ENCODE results near the gene FFAR3.

The FFAR3 gene

DNA sequence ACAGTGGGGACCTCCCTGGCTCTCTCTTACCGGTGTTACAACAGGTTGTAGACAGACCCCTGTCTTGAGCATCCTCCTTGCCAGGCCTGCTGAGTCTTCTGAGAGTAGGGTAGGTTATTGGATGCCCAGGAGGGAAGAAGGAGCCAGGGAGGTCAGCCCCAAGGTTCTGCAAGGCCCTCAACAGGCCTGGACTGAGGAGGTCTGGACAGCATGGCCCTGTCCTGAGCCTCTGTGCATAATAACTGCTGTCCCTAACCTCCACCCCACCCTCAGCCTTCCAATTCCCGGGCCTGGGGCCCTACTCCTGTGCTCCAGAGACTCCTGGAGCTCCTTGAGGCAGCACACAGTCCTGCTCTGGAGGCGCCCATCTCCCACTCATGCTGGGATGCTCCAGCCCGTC is 28.9 kb upstream of the FFAR3 start:
- peaks cover 43% of the 10 kb centered on the region for H3K36me3 ChIP-seq (ENCODE audit: insufficient read depth, low read length)
- peaks cover 3% of the 10 kb centered on the region; the same call in 1 of the 2 replicates for H3K79me2 ChIP-seq (ENCODE audit: insufficient read depth, low read length)
- TF ChIP-seq, protein P1, sequence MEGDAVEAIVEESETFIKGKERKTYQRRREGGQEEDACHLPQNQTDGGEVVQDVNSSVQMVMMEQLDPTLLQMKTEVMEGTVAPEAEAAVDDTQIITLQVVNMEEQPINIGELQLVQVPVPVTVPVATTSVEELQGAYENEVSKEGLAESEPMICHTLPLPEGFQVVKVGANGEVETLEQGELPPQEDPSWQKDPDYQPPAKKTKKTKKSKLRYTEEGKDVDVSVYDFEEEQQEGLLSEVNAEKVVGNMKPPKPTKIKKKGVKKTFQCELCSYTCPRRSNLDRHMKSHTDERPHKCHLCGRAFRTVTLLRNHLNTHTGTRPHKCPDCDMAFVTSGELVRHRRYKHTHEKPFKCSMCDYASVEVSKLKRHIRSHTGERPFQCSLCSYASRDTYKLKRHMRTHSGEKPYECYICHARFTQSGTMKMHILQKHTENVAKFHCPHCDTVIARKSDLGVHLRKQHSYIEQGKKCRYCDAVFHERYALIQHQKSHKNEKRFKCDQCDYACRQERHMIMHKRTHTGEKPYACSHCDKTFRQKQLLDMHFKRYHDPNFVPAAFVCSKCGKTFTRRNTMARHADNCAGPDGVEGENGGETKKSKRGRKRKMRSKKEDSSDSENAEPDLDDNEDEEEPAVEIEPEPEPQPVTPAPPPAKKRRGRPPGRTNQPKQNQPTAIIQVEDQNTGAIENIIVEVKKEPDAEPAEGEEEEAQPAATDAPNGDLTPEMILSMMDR (IDR thresholded peaks at IDR 0.05; ENCODE audit: low read length), result no peak
- TF ChIP-seq EZH2 (IDR thresholded peaks at IDR 0.05; ENCODE audit: borderline replicate concordance, low read length), result no peak
- no peaks in the 10 kb centered on the region for H4K20me1 ChIP-seq (ENCODE audit: insufficient read depth, low read length)
- peaks cover 71% of the 10 kb centered on the region for H3K4me1 ChIP-seq (ENCODE audit: insufficient read depth, low read length, severe bottlenecking)
- H3K9ac ChIP-seq (ENCODE audit: low read length), result peak overlapping the region; percentile 97
- H3K9me2 ChIP-seq (ENCODE audit: low read depth, low read length), result no peaks in the 10 kb centered on the region
- H2AFZ ChIP-seq (ENCODE audit: low read length), result no peak overlapping the region
- H3K4me2 ChIP-seq (ENCODE audit: low read length), result peak overlapping the region; percentile 90
- H3K27me3 ChIP-seq (ENCODE audit: insufficient read depth, low read length), result no peaks in the 10 kb centered on the region
- H3F3A ChIP-seq (ENCODE audit: insufficient read depth, low read length), result no peaks in the 10 kb centered on the region
- no peaks in the 10 kb centered on the region for H3K9me3 ChIP-seq (ENCODE audit: low read length)
- H3K27ac ChIP-seq (ENCODE audit: low read depth, low read length, poor library complexity, severe bottlenecking), result peak overlapping the region; percentile 95
- peak overlapping the region; percentile 95 for H3K4me3 ChIP-seq (ENCODE audit: low read depth, low read length, poor library complexity, severe bottlenecking)

DNA sequence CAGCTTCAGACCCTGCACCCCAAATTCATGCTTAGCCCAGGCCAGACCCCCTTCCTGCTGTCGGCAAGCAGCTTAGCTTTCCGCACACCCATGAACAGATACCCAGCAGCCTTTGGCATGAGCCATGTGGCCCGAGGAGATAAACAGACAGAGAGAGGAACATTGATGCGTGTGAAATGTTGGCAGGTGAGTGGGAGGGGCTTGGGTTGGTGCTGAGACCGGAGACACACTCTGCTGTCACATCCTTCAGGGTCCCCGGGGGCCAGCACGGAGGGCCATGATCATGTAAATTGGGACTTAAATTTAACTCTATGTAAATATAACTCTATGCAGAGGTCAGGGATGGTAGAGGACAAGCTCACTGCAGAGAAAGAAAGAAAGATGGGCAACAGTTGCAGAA is 27.8 kb upstream of the FFAR3 start:
- H3K4me3 ChIP-seq (ENCODE audit: low read depth, low read length, poor library complexity, severe bottlenecking), result peak overlapping the region; percentile 95
- H3K79me2 ChIP-seq (ENCODE audit: insufficient read depth, low read length), result peaks cover 3% of the 10 kb centered on the region; the same call in 1 of the 2 replicates
- peaks cover 72% of the 10 kb centered on the region for H3K4me1 ChIP-seq (ENCODE audit: insufficient read depth, low read length, severe bottlenecking)
- no peaks in the 10 kb centered on the region for H3K27me3 ChIP-seq (ENCODE audit: insufficient read depth, low read length)
- TF ChIP-seq EZH2 (IDR thresholded peaks at IDR 0.05; ENCODE audit: borderline replicate concordance, low read length), result no peak
- TF ChIP-seq, protein P1 (IDR thresholded peaks at IDR 0.05; ENCODE audit: low read length), result no peak
- H3K9ac ChIP-seq (ENCODE audit: low read length), result peak overlapping the region; percentile 97
- H3K27ac ChIP-seq (ENCODE audit: low read depth, low read length, poor library complexity, severe bottlenecking), result peak overlapping the region; percentile 95
- peaks cover 53% of the 10 kb centered on the region for H3K36me3 ChIP-seq (ENCODE audit: insufficient read depth, low read length)
- H3K9me2 ChIP-seq (ENCODE audit: low read depth, low read length), result no peaks in the 10 kb centered on the region
- H4K20me1 ChIP-seq (ENCODE audit: insufficient read depth, low read length), result no peaks in the 10 kb centered on the region
- no peaks in the 10 kb centered on the region for H3F3A ChIP-seq (ENCODE audit: insufficient read depth, low read length)
- no peaks in the 10 kb centered on the region for H3K9me3 ChIP-seq (ENCODE audit: low read length)
- H2AFZ ChIP-seq (ENCODE audit: low read length), result no peak overlapping the region
- H3K4me2 ChIP-seq (ENCODE audit: low read length), result peak overlapping the region; percentile 90

DNA sequence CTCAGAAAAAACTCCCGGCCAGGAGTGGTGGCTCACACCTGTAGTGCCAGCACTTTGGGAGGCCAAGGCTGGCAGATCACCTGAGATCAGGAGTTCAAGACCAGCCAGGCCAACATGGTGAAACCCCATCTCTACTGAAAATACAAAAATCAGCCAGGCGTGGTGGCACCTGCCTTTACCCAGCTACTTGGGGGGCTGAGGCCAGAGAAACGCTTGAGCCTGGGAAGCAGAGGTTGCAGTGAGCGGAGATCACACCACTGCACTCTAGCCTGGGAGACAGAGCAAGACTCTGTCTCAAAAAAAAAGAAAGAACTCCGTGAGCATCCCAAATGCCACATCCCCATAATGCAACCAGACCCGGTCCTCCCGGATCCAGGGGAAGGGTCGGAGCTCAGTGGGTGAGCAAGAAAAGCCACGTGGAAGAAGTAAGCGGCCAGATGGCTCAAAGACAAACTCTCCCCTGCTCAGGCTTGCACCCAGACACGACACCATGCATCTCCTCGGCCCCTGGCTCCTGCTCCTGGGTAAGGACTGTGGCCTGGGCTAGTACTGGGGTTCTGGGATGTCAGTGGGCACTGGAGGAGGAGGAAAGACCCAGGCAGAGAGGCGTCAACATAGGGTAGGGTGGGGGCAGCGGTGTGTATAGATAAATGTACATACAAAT is 26.6 kb upstream of the FFAR3 start:
- TF ChIP-seq EZH2 (IDR thresholded peaks at IDR 0.05; ENCODE audit: borderline replicate concordance, low read length), result no peak
- TF ChIP-seq, protein P1 (IDR thresholded peaks at IDR 0.05; ENCODE audit: low read length), result no peak
- peak overlapping the region; percentile 90 for H3K4me2 ChIP-seq (ENCODE audit: low read length)
- H4K20me1 ChIP-seq (ENCODE audit: insufficient read depth, low read length), result no peaks in the 10 kb centered on the region
- peak overlapping the region; percentile 95 for H3K4me3 ChIP-seq (ENCODE audit: low read depth, low read length, poor library complexity, severe bottlenecking)
- peaks cover 81% of the 10 kb centered on the region for H3K4me1 ChIP-seq (ENCODE audit: insufficient read depth, low read length, severe bottlenecking)
- H3K27ac ChIP-seq (ENCODE audit: low read depth, low read length, poor library complexity, severe bottlenecking), result peak overlapping the region; percentile 95
- no peaks in the 10 kb centered on the region for H3K9me3 ChIP-seq (ENCODE audit: low read length)
- H2AFZ ChIP-seq (ENCODE audit: low read length), result no peak overlapping the region
- peaks cover 65% of the 10 kb centered on the region for H3K36me3 ChIP-seq (ENCODE audit: insufficient read depth, low read length)
- H3F3A ChIP-seq (ENCODE audit: insufficient read depth, low read length), result no peaks in the 10 kb centered on the region
- peaks cover 3% of the 10 kb centered on the region; the same call in 1 of the 2 replicates for H3K79me2 ChIP-seq (ENCODE audit: insufficient read depth, low read length)
- H3K9ac ChIP-seq (ENCODE audit: low read length), result peak overlapping the region; percentile 62
- H3K27me3 ChIP-seq (ENCODE audit: insufficient read depth, low read length), result no peaks in the 10 kb centered on the region
- H3K9me2 ChIP-seq (ENCODE audit: low read depth, low read length), result no peaks in the 10 kb centered on the region

All from OCI-LY1 (cell line).